B cell (primary cell): ENCODE measurements around the gene CCDC107. TPM values are rescaled to one million over a fixed set of nuclear protein-coding genes. Genes with fewer than 3 reads are reported as not detected.
A peak's percentile ranks its signal among the peaks of the same experiment; 100 is the strongest.

Experiments used
- ATAC-seq: fragments of 200-7000 bp; cut with Tn5 transposase; one replicate; pipeline ENCODE4 v1.10.0; 2021; ENCODE audit warnings: low read depth, mild to moderate bottlenecking, moderate number of reproducible peaks, moderate library complexity
- CTCF ChIA-PET: fragments of 350-600 bp; sonication (Branson Sonifier 250); formaldehyde crosslinking; loops from one replicate; lab custom pipeline; 2021; ENCODE audit warnings: antibody characterized with exemption, inconsistent platforms; lab: Charles Lee
- POLR2A ChIA-PET: fragments of 350-600 bp; sonication (Branson Sonifier 250); formaldehyde crosslinking; loops from one replicate; lab custom pipeline; 2021; ENCODE audit warnings: antibody characterized with exemption; lab: Charles Lee
- DNase-seq: peaks from one replicate; pipeline ENCODE4 v3.0.0; 2013
- H2AFZ ChIP-seq: 2 replicates; pipeline ENCODE4 v1.6.1; 2012; ENCODE audit warnings: mild to moderate bottlenecking, low read depth, low read length; ENCODE audit not compliant: insufficient read depth, poor library complexity, severe bottlenecking
- H3K27ac ChIP-seq, 2 donors: 1 replicate in 1 of 2; 2 replicates in 1 of 2; pipeline ENCODE4 v1.5.1; 2012 to 2013; ENCODE audit warnings: low read length in 2 of 2, mild to moderate bottlenecking in 2 of 2, moderate library complexity in 1 of 2
- H3K27me3 ChIP-seq, 4 experiments: fragments of 200-600 bp in 1 of 4; sonication (generic) in 1 of 4; replicated peaks in 1 of 4; 1 replicate in 2 of 4; 2 replicates in 2 of 4; pipeline versions ENCODE4 v1.6.1 to v1.7.0; 2013 to 2016; ENCODE audit warnings: low read length in 3 of 4, mild to moderate bottlenecking in 2 of 4, mixed read lengths in 1 of 4, moderate library complexity in 1 of 4; ENCODE audit not compliant: insufficient read depth in 4 of 4, control insufficient read depth in 3 of 4; ENCODE audit errors: control extremely low read depth in 1 of 4
- H3K36me3 ChIP-seq, 2 experiments: replicated peaks in 1 of 2; 1 replicate in 1 of 2; 2 replicates in 1 of 2; pipeline versions ENCODE4 v1.6.1 to v1.7.1; 2013; ENCODE audit warnings: low read length in 1 of 2; ENCODE audit not compliant: insufficient read depth in 2 of 2, control insufficient read depth in 1 of 2; ENCODE audit errors: control extremely low read depth in 1 of 2, extremely low read depth in 1 of 2
- H3K4me1 ChIP-seq, 2 donors: fragments of 200-600 bp in 1 of 2; sonication (generic) in 1 of 2; 1 replicate in 1 of 2; 2 replicates in 1 of 2; pipeline versions ENCODE4 v1.5.1 to v1.6.1; 2013 to 2017; ENCODE audit warnings: low read length in 2 of 2; ENCODE audit not compliant: control insufficient read depth in 2 of 2, insufficient read depth in 2 of 2
- H3K4me2 ChIP-seq: replicated peaks from 2 replicates; pipeline ENCODE3; 2012; ENCODE audit warnings: mild to moderate bottlenecking, low read depth, low read length; ENCODE audit not compliant: poor library complexity, severe bottlenecking
- H3K4me3 ChIP-seq, 5 experiments: fragments of 200-600 bp in 1 of 5; sonication (generic) in 1 of 5; 1 replicate in 3 of 5; 2 replicates in 2 of 5; pipeline versions ENCODE4 v1.5.1 to v1.7.0; 2011 to 2016; ENCODE audit warnings: low read length in 4 of 5, mild to moderate bottlenecking in 4 of 5, low read depth in 2 of 5, control low read depth in 1 of 5, moderate library complexity in 1 of 5; ENCODE audit not compliant: insufficient read depth in 1 of 5; ENCODE audit errors: control extremely low read depth in 1 of 5, extremely low read depth in 1 of 5
- H3K79me2 ChIP-seq: fragments of 200-600 bp; sonication (generic); one replicate; pipeline ENCODE4 v1.6.0; 2016; ENCODE audit warnings: low read length; ENCODE audit not compliant: control insufficient read depth, insufficient read depth
- H3K9ac ChIP-seq: fragments of 200-600 bp; sonication (generic); 2 replicates; pipeline ENCODE4 v1.6.1; 2017; ENCODE audit warnings: mild to moderate bottlenecking, low read length, moderate library complexity
- H3K9me3 ChIP-seq, 3 donors: one replicate each; pipeline versions ENCODE4 v1.6.1 to v1.7.1; 2013; ENCODE audit warnings: low read length in 2 of 3; ENCODE audit not compliant: control insufficient read depth in 2 of 3, insufficient read depth in 1 of 3; ENCODE audit errors: control extremely low read depth in 1 of 3
- H4K20me1 ChIP-seq: 2 replicates; pipeline ENCODE4 v1.6.0; 2012; ENCODE audit warnings: mild to moderate bottlenecking, low read length; ENCODE audit not compliant: insufficient read depth, control insufficient read depth, poor library complexity, severe bottlenecking
- H3K27ac Mint-ChIP-seq: one replicate; pipeline ENCODE4 v1.8.0; 2021; ENCODE audit warnings: mixed read lengths
- H3K27me3 Mint-ChIP-seq: one replicate; pipeline ENCODE4 v1.8.0; 2021; ENCODE audit warnings: mixed read lengths
- H3K4me1 Mint-ChIP-seq: one replicate; pipeline ENCODE4 v1.8.0; 2021; ENCODE audit warnings: mixed read lengths
- H3K4me3 Mint-ChIP-seq: one replicate; pipeline ENCODE4 v1.8.0; 2021; ENCODE audit warnings: mixed read lengths
- H3K9me3 Mint-ChIP-seq: one replicate; pipeline ENCODE4 v1.8.0; 2022; ENCODE audit warnings: mixed read lengths; ENCODE audit not compliant: insufficient read depth
- CTCF ChIP-seq: fragments of 200-600 bp; IDR thresholded peaks from one replicate; pipeline ENCODE4 v1.8.0; 2022; ENCODE audit warnings: antibody characterized with exemption, mild to moderate bottlenecking
- EZH2 ChIP-seq: IDR thresholded peaks from 2 replicates; pipeline ENCODE4 v1.6.1; 2012; ENCODE audit warnings: borderline replicate concordance, low read depth, mild to moderate bottlenecking, moderate library complexity, low read length; ENCODE audit not compliant: insufficient read depth, poor library complexity, severe bottlenecking
- WGBS: methylation state at CpG from one replicate; pipeline ENCODE4 v1.1.5; 2013; ENCODE audit warnings: missing lambda C conversion rate; ENCODE audit not compliant: insufficient coverage; 5-methylcytosine and 5-hydroxymethylcytosine counted together
- intact Hi-C: fragments of 100-400 bp; cut with micrococcal nuclease; formaldehyde crosslinking; loops from one replicate; pipeline ENCODE4 v1.10.0; 2022
- polyA plus RNA-seq: library from polyadenylated mRNA; depleted of rRNA; stranded (reverse); fragments of >200 nt; gene quantifications from 2 replicates; pipeline ENCODE4 v1.2.3, GENCODE V29; 2012
- total RNA-seq, 2 donors: library from RNA; stranded (reverse); fragments of 120-200 nt in 1 of 2; gene quantifications; 1 replicate in 1 of 2; 2 replicates in 1 of 2; pipeline versions ENCODE4 v1.2.3 to v1.2.4, GENCODE V29; 2013 to 2022

CCDC107 gene
- total and polyA plus RNA-seq, 2 donors (not counting 1 experiment from before 2014, with no cell fraction given), result 22.5 to 33.8 TPM

- peaks cover 0 to 59% of the 10 kb centered on the region in 2 experiments for H3K36me3 ChIP-seq
- H3K79me2 ChIP-seq, result no peaks in the 10 kb centered on the region
- no peak overlapping the region for H2AFZ ChIP-seq
- no peak overlapping the region for H3K4me3 ChIP-seq
- H4K20me1 ChIP-seq, result peaks cover 7% of the 10 kb centered on the region
- DNase-seq (peak; percentile 78), ATAC-seq (peak; percentile 97)
- H3K4me1 ChIP-seq, result peaks cover 0 to 7% of the 10 kb centered on the region in 2 donors
- no peak overlapping the region for H3K9ac ChIP-seq
- Mint-ChIP-seq H3K4me3 (no peak overlapping the region), H3K4me1 (peaks cover 8% of the 10 kb centered on the region), H3K27ac (peak overlapping the region; percentile 79), H3K27me3 (no peaks in the 10 kb centered on the region), H3K9me3 (no peaks in the 10 kb centered on the region)
- TF ChIP-seq EZH2 (no peak), CTCF (peak; percentile 91)
- ChIA-PET CTCF (interaction anchor here (0.7 to 10.0 kb wide), 32 partner anchors 11 to 624 kb away, joined by 3 to 195 read pairs (median 8); partner anchors contain the start of genes ARHGEF39, CCDC107, CD72 and CREB3), POLR2A (interaction anchor here (0.5 to 2.4 kb wide), 7 partner anchors 9 to 616 kb away, joined by 3 to 9 read pairs (median 4); no protein-coding TSS in a partner anchor)
- H3K27me3 ChIP-seq, result no peaks in the 10 kb centered on the region
- intact Hi-C loops, result loop anchor here (1.0 to 2.0 kb wide), 5 partner anchors 36 to 92 kb away; partner anchors contain the start of genes CCDC107, CREB3, RMRP and TLN1
- H3K9me3 ChIP-seq, result no peaks in the 10 kb centered on the region
- H3K4me2 ChIP-seq, result no peak overlapping the region
- 36% methylated on average over 7 of the region's 9 CpGs for WGBS
- H3K27ac ChIP-seq, result no peak overlapping the region
Measured at GRCh38 chr9:35696520-35697215, 38.6 kb downstream of the CCDC107 start.

- Histone ChIP-seq H2AFZ (no peak overlapping the region), H3K4me1 (peaks cover 0 to 7% of the 10 kb centered on the region in 2 donors), H3K79me2 (no peaks in the 10 kb centered on the region), H3K27me3 (no peaks in the 10 kb centered on the region), H4K20me1 (peaks cover 7% of the 10 kb centered on the region), H3K4me2 (no peak overlapping the region), H3K9ac (no peak overlapping the region), H3K36me3 (peaks cover 1 to 65% of the 10 kb centered on the region in 2 experiments), H3K9me3 (no peaks in the 10 kb centered on the region), H3K27ac (no peak overlapping the region), H3K4me3 (no peak overlapping the region)
- Mint-ChIP-seq H3K27ac (no peak overlapping the region), H3K4me3 (no peak overlapping the region), H3K9me3 (no peaks in the 10 kb centered on the region), H3K27me3 (no peaks in the 10 kb centered on the region), H3K4me1 (peaks cover 8% of the 10 kb centered on the region)
- DNase-seq, result no peak
- intact Hi-C loops, result loop anchor here (2.0 kb wide), 1 partner anchor 35 kb away; the partner anchor contains the start of genes CREB3 and TLN1
- 97% methylated on average over 14 of the region's 14 CpGs for WGBS
- TF ChIP-seq CTCF, result no peak
- TF ChIP-seq EZH2, result no peak
- CTCF ChIA-PET, result interaction anchor here (1.1 to 10.0 kb wide), 17 partner anchors 12 to 185 kb away, joined by 3 to 195 read pairs (median 14); partner anchors contain the start of genes ARHGEF39, CCDC107, CD72 and CREB3
- ATAC-seq, result no peak
- POLR2A ChIA-PET, result interaction anchor here (0.7 to 2.4 kb wide), 2 partner anchors 50 to 77 kb away, joined by 5 to 9 read pairs; no protein-coding TSS in a partner anchor
Measured at GRCh38 chr9:35697486-35697885, 39.4 kb downstream of the CCDC107 start.
